ENCODE data around the gene ZFP92.
A peak's percentile ranks its signal among the peaks of the same experiment; 100 is the strongest.
"Not testable (repeated sequence)": the region's sequence is repeated elsewhere in the genome, so short reads cannot be mapped to it uniquely, and the experiment has no call there.

Gene ZFP92

DNA sequence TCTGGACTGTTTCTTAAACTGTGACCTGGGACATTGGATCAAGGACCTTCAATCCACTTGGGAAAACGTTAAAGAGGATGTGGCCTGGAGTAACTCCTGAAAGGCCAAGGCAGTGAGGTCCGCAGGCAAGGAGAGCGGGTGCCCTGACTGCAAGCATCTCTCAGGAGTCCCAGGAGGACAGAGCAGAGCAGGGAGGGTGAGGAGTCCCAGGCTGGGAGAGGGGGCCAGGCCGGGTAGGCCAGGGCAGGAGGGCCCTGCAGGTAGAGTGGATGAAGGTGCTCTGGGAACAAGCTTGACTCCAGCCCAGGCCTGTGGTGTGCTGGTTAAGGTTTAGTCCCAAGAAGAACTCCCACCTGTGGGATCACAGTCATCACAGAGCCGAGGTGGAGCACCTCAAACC is 23.9 kb upstream of the ZFP92 start:
- DNase-seq, result no peak

DNA sequence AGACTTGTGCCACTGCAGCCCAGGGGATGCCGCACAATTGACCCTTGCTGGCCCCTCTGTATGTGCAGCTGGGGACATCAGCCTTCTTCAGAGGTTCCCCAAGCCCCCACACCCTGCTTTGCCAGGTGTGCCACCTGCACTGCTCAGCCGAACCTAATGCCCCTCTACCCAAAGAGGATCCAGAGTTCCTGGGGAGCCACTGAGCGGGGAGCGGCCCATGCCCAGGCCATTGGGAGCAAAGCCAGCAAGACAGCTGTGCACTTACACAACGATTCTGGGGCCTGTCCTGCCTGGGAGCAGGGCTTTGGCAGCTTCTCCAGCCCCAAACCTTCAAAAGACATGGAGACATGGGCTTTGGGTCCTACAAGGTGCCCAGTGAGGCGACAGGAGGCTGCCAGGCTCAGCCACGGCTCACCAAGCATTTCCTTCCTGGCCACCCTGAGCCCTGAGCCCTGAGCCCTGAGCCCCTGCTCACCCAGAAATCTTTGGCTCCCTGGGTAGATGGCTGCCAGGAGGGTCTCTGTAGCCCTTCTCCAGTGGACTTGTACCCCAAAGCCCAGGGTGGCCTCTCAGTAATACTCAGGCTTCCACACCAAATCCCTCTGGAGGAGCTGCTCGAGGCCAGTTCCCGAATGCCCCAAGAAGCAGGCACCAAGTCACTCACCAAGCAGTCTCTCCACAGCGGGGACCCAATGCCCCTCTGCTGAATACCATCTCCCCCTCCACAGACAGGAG is 23.1 kb upstream of the ZFP92 start:
- DNase-seq, result no peak

GRCh38 chrX:153388722-153389459 is 22.4 kb upstream of the ZFP92 start:
- DNase-seq, result no peak

DNA sequence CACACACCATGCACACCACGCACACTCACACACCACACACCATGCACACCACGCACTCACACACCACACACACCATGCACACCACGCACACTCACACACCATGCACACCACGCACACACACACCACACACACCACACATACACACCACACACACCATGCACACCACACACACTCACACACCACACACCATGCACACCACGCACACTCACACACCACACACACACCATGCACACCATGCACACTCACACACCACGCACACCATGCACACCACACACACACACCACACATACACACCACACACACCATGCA is 21.9 kb upstream of the ZFP92 start:
- DNase-seq, result not testable (repeated sequence)

DNA sequence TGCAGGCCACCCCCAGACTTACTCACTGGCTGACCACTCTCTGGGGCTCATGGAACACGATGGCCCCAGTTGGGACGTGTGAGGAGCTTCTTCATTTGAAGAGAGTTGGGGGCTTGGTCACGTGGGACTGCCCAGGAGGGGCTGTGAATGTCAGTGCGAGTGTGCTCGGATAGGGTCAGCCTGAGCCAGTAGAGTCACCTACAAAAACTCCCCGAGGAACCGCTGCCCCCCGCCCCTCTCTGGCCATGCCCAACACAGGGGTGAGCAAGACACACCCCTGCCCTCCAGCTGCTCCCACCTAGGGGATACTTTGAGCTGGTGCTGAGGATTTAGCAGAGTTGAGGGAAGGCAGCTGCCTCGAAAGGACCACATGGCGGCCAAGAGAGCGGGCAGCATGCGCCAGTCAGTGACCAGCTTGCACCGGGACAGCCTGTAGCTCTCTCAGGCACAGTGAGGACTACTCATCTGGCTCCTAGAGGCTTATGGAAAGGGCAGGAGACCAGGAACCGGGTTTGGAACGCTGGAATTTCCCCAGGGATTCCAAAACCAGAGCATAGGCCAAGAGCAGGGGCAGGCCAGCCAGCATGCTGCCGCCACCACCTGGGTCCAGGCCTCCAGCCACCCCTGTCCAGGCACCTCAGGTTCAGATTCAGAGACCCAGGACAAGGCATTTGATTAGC is 18.5 kb upstream of the ZFP92 start:
- no peak for DNase-seq

- no peak for DNase-seq
Measured at GRCh38 chrX:153394612-153395011, 16.7 kb upstream of the ZFP92 start.

GRCh38 chrX:153395613-153396319 is 15.5 kb upstream of the ZFP92 start:
- no peak for DNase-seq

DNA sequence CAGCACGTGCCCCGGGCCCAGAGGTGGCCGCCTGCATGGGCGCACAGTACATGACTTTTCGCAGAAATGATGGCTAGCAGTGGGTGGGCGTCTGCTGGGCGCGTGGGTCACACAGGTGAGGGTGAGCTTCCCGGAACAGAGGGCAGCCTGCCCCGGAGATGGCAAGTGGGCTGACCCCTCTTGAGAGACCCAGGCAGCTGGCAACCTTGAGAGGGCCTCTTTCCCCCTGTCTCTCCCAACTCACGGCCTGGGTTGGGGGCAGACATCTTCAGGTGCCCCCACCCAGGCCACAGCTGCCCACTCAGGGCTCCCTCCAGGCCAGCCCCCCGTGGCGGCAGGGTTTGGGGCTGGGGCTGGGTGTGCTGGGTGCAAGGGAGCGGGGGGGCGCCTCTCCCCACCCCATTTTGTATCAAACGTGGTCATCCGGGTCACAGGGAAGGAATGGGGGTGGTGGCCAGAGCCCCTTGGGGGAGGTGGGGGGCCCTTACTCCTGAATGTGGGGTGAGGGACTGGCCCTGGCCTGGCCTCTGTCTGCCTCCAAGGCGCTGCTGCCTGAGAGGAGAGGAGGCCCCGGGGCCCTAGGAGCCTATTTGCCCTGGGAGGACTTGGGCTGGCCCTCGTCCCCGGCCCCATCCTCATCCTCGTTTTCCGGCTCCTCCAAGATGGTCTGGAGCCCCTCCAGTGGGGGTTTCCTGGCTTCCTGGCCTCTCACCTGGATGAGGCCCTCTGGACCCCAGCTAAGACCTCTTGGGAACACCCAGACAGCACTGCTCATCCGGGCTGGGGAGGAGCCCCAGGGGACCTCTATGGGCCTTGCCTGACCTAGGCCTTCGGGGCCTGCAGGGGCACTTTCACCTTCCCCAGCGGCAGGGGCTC is 14.7 kb upstream of the ZFP92 start:
- no peak for DNase-seq

DNA sequence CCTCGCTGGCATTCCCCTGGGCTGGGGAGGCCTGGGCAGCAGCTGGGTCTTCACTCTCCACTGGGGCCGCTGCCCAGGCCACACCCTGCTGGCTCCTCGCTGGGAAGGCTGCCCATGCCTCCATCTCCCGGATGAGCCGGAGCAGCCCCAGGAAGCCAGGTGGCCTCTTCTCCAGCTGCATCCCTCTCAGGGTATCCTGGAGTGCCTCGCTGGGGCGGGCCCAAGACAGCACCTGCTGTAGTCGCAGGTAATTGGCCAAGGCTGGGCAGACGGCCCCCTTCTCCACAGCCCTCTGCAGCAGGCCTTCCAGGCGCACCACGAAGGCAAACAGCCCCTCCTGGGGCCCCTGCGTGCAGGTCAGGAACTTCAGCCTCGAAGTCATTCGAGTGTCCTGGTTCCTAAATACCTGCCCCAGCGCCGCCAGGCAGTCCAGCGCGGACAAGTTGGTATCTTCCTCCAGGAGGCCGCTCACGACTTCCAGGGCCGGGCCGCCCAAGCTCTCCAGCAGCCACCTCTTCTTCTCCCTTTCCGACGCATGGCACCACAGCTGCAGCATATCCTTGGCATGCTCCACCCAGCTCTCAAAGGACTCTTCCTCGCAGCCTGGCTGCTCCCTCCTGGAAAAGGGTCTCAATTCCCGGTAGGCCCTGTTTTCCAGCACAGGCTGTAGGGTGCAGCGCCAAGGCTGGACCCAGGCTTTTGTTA is 13.9 kb upstream of the ZFP92 start:
- DNase-seq, result no peak

- no peak for DNase-seq
Measured at GRCh38 chrX:153398275-153398960, 12.9 kb upstream of the ZFP92 start.

- DNase-seq, result peak in 1 of 2 experiments; percentile 18
Measured at GRCh38 chrX:153400146-153401132, 10.8 kb upstream of the ZFP92 start.

- DNase-seq, result no peak
Measured at GRCh38 chrX:153401133-153401764, 10.0 kb upstream of the ZFP92 start, which contains the start of gene PNMA6E. Gene PNMA6E (minus strand): TSS chrX:153401350. CDS start chrX:153398849, 2,501 bp downstream.

DNA sequence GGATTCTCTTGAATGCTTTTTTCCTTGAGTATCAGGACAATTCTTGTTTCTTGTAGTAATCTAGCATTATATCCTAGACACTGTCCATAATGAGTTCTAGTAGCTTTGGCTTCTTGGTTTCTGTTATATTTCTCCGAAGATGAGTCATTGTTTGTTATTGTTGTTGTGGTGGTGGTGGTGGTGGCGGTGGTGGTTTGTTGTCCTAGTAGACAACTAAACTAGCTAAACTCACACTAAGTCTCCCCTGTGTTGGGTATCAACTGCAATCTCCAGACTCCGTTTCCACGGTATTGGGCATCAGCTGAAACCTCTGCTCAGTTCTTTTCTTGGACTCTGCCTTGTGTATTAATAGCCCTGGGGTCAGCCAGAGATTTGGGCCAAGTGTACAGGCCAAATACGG is 6.9 kb upstream of the ZFP92 start:
- DNase-seq, result not testable (repeated sequence)

GRCh38 chrX:153405426-153405825 is 5.8 kb upstream of the ZFP92 start:
- DNase-seq, result no peak

GRCh38 chrX:153406011-153406410 is 5.3 kb upstream of the ZFP92 start:
- no peak for DNase-seq

DNA sequence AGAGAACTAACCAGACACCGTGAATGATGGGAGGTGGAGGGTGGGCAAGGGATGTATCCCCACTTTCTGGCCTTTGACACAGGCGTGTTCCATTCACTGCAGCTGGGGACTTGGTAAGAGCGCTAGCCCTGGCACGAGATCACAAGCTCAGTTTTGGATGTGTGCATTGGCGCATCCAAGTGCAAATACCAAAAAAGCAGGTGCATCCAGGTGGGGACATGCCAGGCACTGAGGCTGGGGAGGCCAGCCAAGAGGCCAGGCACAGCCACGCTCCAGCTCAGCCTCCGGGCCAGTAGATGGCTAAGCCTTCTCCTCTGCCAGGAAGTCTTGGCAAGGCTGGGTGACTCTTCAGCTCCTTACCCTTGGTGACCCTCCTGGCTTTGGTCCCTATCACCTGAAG is 4.4 kb upstream of the ZFP92 start:
- DNase-seq, result no peak

DNA sequence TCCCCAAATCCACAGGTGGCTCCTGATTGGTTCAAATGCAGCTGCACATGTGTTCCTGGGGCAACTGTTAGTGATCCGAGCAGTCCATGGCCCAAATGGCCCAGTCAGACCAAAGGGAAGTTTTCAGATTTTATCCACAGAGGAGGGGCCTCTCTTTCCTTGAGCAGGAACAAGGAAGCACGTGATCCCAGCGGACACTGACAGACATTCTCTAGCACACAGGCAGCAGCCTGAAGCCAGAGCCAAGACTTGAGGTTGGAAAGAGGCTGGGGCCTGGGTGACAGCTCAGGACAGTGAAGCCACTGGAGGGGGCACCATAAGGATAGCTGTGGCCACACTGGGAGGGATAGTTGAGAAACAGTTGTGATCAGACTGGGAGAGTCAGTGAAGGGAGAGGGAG is 3.5 kb upstream of the ZFP92 start:
- no peak for DNase-seq

DNA sequence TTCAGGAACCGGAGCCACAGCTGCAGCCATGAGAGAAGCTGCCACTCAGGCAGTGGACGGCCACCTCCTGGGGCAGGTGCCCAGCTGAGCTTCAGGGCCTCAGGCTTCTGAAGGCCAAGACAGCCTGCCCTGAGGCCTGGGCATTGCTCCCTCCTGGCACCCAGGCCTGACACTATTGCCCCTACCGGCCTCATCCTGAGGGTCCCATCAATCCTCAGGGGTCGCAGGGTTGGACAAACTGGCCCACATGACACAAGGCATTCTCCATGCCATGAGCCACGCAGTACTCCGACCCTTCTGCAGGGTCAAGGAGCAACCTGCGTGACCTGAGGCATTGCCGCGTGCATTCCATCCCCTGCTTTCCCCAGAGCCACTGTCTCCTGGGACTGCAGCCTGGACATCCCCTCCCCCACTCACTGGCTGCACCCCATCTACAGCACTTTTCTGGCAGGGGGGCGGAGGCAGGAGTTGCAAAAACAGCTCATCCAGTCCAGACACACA is 3.0 kb upstream of the ZFP92 start:
- DNase-seq, result no peak

DNA sequence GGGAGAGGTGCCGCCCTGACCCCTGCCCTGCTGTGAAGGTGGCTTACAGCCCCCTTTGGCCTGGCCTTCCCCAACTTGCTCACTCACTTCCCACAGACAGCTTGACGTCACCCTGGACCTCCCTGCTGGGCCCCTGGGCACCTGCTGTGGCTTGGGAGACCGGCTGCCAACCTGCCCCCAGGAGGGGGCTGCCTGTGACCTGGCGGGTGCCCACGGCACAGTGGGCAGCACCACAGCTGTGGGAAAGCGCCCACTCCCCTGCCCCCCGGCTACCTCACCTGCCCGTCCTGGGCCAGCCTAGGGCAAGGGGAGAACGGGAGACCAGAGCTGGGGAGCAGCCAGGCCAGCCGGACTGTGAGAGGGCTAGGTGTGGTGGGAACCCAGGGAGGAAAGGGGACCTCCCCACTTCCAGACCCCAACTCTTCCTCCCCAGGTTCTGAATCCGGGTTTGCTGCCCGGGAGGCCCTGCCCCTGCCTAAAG is 2.4 kb upstream of the ZFP92 start:
- DNase-seq, result no peak
